HG02623 (cell line): ENCODE data around the gene CYP2A6.
"Not testable (repeated sequence)": the region's sequence is repeated elsewhere in the genome, so short reads cannot be mapped to it uniquely, and the experiment has no call there.

Source experiments
- ATAC-seq: cut with Tn5 transposase; IDR thresholded peaks from one replicate; pipeline ENCODE4 v1.9.1; 2021; ENCODE audit warnings: moderate library complexity; ENCODE audit not compliant: unreplicated experiment

Gene CYP2A6

DNA sequence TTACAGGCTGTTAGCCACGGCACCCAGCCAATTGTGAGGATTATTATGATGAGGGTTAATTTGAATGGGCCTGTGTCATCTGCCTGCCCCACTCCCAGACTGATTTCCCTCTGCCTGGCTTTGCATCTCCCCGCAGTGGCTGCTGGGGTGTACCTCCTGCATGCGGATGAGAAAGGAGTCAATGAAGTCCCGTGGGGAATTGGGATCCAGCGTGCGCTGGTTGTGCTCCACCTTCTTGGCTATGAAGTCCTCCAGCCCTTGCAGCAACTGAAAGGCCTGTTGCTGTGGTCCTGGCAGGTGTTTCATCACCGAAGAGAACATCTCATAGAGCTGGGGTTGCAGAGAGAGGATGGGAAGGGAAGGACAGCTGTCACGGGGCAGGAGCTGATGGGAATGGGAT is 3.5 kb downstream of the CYP2A6 start:
- not testable (repeated sequence) for ATAC-seq

DNA sequence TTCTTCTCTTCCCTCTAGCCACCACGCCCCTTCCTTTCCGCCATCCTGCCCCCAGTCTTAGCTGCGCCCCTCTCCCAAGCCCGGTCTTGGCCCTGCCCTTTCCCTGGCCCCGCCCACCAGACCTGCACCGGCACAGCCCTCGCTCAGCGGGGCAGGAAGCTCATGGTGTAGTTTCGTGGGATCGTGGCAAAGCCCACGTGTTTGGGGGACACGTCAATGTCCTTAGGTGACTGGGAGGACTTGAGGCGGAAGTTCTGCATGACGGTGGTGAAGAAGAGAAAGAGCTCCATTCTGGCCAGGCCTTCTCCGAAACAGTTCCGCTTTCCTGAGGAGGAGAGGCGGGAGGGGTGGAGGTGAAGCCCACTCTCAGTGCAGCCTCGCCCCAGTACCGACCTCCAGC is 6.6 kb downstream of the CYP2A6 start:
- not testable (repeated sequence) for ATAC-seq

DNA sequence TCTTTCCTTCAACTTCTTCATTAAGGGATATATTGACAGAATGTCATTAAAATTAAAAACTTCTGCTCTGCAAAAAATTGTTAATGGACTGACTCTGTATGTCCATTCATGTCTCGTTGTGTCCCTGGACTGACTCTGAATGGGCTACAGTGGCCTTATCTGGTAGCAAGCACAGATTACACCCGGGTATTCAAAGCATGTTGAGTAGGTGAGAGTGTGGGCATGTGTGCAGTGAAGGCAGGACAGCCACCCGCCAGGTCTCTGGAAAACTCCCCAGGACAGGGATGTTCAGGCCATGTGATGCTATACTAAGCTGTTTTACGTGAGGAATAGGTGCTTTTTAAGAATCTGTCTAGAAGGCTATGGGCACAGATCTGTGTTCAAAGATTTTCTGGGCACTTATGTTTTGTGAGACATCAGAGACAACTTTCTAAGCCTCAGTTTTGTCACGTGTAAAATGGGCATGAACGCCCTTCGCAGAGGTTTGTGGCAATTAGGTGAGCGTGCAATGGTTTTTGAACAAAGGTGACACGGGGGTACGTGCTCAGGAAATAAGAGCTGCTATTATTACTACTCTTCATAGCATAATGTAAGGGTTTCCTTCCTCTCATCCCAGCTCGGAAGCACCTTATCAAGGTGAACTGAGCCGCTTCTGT is 7.1 kb downstream of the CYP2A6 start:
- ATAC-seq, result not testable (repeated sequence)

DNA sequence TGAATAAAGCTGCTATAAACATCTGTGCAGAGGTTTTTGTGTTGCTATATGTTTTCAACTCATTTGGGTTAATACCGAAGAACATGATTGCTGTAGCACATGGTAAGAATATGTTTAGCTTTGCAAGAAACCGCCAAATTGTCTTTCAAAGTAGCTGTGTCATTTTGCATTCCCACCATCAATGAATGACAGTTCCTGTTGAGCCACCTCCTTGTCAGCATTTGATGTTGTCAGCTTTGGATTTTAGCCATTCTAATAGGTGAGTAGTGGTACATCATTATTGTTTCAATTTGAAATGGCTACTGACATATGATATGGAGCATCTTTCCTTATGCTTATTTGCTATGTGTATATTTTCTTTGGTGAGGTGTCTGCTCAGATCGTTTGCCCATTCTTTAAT is 8.2 kb downstream of the CYP2A6 start:
- ATAC-seq, result not testable (repeated sequence)

DNA sequence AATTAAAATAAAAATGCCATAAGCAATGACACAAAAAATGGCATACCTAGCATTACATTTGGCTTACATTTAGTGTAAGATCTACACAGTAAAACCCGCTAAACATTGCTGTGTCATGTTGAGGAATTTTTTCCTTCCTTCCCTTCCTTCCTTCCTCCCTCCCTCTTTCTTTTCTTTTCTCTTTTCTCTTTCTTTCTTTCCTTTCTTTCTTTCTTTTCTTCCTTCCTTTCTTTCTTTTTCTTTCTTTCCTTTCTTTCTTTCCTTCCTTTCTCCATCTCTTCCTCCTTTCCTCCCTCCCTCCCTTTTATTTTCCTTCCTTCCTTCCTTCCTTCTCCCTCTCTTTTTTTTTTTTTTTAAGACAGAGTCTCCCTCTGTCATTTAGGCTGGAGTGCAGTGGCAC is 11.8 kb downstream of the CYP2A6 start:
- not testable (repeated sequence) for ATAC-seq

DNA sequence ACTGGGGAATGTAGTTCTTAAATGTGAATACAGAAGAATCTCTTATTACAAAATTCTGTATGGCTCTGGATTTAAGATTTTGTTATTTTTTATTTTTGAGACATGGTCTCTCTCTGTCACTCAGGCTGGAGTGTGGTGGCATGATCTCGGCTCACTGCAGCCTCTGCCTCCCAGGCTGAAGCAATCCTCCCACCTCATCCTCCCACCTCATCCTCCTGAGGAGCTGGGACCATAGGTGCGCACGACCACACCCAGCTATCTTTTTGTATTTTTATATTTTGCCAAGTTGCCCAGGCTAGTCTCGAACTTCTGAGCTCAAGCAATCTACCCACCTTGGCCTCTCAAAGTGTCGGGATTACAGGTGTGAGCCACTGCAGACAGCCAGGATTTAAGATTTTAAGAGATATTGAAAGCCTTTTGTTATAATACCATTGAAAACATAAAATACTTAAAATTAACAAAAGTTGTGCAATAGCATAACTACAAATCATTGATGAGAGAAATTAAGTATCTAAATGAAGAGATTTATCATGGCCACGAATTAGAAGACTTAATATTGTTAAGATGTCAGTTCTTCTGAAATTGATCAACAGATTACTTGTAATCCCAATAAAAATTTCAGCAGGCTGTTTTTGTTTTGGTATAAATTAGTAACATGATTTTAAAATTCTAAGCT is 13.4 kb downstream of the CYP2A6 start:
- ATAC-seq, result no peak

DNA sequence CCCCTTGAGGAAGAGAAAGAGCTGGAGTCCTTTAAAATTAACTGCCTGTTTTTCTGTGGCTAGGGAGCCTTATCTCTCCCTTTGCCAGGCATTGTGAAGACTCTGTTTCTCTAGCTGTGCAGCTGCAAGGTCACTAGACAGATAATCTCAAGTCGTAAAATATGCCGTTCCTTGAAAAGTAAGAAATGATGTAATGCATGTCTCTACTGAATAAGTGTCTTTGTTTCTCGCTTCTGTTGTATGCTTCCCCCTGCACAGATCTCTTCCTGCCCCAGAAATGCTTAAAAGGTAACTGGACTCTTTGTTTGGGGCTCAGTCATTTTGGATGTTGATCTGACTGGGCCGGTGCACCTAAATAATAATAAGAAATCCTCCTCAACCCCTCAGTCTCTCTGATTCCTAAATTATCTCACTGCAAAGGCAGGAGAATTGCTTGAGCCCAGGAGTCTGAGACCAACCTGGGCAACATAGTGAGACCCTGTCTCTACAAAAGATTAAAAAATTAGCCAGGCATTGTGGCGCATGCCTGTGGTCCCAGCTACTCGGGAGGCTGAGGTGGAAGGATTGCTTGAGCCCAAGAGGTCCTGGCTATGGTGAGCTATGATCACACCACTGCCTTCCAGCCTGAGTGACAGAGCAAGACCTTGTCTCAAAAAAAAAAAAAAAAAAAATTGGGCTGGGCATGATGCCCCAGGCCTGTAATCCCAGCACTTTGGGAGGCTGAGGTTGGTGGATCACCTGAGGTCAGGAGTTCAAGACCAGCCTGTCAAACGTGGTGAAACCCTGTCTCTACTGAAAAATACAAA is 16.3 kb downstream of the CYP2A6 start:
- ATAC-seq, result not testable (repeated sequence)

DNA sequence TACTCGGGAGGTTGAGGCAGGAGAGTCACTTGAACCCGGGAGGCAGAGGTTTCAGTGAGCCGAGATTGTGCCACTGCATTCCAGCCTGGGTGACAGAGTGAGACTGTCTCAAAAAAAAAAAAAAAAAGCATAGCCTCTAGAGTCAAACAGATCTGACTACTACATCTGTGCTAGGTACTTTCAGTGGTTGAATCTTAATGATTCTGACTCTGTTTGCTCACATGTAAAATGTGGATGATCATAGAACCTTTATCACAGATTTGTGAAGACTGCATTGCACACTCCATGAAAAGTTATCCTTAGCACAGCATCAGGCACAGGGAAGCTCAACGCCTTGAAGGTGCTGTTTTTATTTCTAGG is 17.8 kb downstream of the CYP2A6 start:
- not testable (repeated sequence) for ATAC-seq

DNA sequence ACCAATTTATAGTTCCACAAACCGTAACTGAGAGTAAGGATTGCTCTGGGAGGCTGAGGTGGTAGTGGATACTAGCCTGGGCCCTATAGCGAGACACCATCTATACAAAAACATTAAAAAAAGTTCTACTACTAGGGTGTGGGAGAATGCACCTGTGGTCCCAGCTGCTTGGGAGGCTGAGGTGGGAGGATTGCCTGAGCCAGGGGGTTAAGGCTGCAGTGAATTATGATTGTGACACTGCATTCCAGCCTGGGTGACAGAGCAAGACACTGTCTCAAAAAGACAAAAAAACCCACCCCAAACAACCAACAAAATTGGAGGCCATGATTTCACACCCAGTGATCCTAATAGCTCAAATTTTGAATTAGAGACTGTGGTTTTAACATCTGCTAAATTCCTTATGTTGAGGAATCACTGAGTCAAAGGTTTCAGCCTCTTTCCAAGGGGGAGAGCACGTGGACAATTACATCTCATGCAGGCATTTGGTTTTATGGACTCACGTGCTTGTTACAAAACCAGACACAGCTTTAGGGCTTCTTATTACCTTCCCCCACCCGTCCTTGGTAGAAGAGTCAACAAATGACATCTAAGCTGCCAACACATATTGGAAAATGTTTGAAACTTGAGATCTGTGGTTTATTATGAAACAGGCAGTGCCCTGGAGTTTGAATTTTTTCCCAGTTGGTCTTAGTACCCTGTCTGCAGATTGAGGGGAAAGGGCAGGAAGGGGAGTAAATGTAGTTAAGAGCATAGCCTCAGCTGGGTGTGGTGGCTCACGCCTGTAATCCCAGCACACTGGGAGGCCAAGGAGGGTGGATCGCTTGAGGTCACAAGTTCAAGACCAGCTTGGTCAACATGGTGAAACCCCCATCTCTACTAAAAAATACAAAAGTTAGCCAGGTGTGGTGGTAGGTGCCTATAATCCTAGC is 18.5 kb downstream of the CYP2A6 start:
- no peak for ATAC-seq

DNA sequence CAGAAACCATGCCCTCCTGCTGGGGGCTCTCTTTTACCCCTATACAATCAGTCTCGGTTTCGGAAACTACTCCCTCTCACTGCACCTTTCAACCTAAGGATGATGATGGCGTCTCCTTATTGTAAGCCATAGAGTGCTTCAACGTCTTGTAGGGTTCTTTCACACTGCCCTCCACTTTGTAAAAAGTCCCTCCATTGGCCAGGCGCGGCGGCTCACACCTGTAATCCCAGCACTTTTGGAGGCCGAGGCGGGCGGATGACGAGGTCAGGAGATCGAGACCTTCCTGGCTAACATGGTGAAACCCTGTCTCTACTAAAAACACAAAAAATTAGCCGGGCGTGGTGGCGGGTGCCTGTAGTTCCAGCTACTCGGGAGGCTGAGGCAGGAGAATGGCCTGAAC is 19.5 kb downstream of the CYP2A6 start:
- not testable (repeated sequence) for ATAC-seq

DNA sequence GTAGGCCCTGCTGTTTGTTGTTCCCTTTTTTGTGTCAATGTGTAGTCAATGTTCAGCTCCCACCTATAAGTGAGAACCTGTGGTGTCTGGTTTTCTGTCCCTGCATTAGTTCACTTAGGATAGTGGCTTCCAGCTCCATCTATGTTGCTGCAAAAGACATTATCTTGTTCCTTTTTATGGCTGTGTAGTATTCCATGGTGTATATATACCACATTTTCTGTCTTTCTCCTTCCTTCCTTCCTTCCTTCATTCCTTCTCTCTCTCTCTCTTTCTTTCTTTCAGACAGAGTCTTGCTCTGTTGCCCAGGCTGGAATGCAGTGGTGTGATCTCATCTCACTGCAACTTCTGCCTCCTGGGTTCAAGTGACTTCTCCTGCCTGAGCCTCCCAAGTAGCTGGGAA is 21.0 kb downstream of the CYP2A6 start:
- ATAC-seq, result no peak

DNA sequence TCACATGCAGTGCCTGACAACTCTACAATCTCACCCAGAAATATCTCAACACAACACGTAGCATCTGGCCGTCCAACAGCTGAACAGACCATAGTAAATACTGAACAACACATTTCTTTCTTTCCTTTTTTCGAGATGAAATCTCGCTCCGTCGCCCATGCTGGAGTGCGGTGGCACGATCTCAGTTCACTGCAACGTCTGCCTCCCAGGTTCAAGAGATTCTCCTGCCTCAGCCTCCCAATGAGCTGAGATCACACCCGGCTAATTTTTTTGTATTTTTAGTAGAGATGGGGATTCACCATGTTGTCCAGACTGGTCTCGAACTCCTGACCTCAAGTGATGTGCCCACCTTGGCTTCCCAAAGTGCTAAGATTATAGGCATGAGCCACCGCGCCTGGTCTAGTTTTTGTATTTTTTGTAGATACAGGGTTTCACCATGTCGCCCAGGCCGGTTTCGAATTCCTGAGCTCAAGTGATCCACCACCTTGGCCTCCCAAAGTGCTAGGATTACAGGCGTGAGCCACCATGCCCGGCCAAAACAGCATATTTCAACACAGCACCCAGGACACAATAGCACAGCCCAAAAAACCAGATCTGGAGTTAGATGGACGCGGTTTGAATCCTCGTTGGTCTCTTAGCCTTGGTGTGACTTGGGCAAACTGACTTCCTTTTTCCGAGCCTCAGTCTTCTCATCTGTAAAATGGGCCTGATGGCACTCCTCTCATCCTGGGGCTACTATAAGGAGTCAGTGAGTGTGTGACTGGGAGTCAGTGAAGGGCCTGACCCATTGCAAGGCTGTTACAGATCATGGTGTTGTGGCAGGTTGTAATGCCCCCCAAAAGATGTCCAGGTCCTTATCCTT is 22.6 kb downstream of the CYP2A6 start:
- ATAC-seq, result no peak

DNA sequence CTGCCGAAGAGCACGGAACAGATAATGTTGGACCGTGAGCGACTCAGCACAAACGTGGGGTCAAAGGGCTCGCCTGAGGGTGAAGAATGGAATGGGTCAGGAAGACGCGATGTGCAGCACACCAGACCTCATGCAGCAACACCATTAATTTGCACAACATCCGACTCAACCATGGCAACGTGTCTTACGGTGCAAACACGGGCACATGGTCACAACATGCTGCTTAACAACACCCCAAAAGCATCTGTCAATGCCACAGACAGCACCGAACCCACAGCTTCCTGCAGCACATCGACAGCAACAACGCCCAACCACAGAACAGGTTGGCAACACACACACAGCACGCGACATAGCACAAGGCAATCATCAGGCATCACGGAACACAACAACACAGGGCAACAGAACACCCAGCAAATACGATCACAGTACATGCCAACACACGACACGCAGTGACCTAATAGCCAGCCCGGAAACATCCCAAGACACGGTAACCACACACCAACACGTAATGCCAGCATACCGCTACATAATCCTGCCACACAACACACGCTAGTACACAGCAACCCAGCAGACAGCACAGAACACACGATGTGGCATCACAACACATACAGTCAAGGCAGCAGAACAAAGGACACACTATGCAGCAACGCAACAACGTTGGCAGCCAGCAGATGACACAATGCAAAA is 23.4 kb downstream of the CYP2A6 start:
- not testable (repeated sequence) for ATAC-seq

DNA sequence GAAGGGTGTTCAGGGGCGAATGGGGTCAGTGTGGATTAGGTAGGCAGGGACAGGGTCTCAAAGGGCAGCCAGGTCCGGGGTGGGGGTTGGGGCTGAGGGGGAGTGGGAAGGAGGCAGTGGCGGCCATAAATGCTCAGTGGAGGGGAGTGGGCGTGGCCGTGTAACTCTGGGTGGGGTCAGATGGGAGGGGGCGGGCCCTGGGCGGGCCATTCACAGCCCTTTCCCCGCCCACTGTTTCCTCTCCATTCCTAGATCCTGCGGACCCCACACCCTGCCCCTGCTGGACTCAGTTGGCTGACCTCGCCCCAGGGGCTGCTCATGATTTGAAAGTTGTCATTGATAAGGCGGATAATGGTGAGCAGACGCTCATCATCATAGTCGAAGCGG is 23.9 kb downstream of the CYP2A6 start:
- not testable (repeated sequence) for ATAC-seq

DNA sequence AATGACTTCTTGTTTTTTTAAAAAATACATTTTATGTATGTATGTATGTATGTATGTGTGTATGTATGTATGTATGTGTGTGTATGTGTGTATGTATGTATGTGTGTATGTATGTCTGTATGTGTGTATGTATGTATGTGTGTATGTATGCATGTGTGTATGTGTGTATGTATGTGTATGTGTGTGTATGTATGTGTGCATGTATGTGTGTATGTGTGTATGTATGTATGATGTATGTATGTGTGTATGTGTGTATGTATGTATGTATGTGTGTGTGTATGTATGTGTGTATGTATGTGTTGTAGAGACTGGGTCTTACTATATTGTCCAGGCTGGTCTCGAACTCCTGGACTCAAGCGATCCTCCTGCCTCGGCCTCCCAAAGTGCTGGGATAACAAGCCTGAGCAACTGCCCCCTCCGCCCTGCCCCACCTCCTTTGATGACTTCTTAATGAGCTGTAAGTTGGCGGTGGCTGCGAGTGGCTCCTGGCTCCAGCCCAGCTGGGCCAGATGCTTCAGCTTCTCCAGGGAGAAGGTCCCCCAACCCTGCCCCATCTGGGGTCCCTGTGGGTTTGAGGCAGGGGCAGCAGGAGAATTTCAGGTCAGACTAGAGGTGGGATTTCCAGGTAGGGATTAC is 24.7 kb downstream of the CYP2A6 start:
- not testable (repeated sequence) for ATAC-seq

DNA sequence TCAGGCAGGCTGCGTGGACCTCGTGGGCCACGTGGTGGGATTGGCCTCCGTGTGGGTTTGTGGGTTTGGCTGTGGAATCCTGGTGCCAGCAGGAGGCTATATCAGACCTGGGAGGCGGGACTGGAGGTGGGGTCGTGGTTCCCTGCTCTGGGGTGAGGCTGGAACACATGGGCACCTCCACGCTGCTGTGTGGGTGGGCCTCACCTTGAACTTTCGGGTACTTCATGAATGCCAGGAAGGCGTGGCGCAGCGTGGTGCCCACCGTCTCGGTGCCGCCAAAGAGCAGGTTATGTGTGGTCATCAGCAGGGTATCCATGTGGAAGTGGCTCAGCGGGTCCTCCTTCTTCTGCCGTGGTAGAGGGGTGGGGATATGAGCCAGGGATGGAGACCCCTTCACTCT is 25.3 kb downstream of the CYP2A6 start:
- not testable (repeated sequence) for ATAC-seq

DNA sequence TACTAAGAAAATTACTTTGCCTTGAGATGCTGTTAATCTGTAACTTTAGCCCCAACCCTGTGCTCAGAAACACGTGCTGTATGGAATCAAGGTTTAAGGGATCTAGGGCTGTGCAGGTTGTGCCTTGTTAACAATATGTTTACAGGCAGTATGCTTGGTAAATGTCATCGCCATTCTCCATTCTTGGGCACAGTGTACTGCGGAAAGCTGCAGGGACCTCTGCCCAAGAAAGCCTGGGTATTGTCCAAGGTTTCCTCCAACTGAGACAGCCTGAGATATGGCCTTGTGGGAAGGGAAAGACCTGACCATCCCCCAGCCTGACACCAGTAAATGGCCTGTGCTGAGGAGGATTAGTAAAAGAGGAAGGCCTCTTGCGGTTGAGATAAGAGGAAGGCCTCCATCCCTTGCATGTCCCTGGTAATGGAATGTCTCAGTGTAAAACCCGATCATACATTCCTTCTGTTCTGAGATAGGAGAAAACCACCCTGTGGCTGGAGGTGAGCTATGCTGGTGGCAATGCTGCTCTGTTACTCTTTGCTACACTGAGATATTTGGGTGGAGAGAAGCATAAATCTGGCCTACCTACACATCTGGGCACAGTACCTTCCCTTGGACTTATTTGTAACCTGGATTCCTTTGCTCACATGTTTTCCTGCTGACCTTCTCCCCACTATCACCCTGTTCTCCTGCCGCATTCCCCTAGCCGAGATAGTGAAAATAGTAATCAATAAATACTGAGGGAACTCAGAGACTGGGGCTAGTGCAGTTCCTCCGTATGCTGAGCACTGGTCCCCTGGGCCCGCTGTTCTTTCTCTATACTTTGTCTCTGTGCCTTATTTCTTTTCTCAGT is 27.3 kb downstream of the CYP2A6 start:
- not testable (repeated sequence) for ATAC-seq

DNA sequence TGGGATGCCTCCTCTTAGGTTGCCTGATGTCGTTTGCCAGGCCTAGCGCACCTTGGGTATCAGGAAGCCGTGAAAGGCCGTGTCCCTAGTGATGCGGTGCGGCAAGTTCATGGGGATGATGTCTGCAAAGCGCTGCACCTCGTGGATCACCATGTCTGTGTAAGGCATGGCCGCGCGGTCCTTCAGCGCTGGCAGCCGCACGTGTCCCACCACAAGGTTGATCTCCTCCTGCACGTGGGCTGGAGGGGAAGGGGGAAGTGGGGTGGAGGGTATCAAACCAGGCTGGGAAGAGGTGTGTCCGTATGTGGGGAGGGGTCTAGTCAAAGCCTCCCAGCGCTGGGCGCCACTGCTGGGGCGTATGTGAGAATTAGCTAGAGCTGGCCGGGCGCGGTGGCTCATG is 28.1 kb downstream of the CYP2A6 start:
- no peak for ATAC-seq
